ENCODE results near the gene HDDC3.

GRCh38 chr15:90916461-90916860 lies 15.9 kb downstream of the HDDC3 start:
- TF ChIP-seq CTCF (IDR thresholded peaks at IDR 0.05; ENCODE audit: low read depth, low read length) (no peak), POLR2A (IDR thresholded peaks at IDR 0.05; ENCODE audit: extremely low read depth, insufficient read length) (no peak)
